Inferior parietal cortex (tissue), 1 donor: ENCODE measurements around the gene IFIT1B.
"Not testable (repeated sequence)": the region's sequence is repeated elsewhere in the genome, so short reads cannot be mapped to it uniquely, and the experiment has no call there.

Experiments used
- DNase-seq: peaks from one replicate; pipeline ENCODE4 v3.0.0-alpha.2; 2016; ENCODE audit errors: extremely low spot score

The IFIT1B gene

DNA sequence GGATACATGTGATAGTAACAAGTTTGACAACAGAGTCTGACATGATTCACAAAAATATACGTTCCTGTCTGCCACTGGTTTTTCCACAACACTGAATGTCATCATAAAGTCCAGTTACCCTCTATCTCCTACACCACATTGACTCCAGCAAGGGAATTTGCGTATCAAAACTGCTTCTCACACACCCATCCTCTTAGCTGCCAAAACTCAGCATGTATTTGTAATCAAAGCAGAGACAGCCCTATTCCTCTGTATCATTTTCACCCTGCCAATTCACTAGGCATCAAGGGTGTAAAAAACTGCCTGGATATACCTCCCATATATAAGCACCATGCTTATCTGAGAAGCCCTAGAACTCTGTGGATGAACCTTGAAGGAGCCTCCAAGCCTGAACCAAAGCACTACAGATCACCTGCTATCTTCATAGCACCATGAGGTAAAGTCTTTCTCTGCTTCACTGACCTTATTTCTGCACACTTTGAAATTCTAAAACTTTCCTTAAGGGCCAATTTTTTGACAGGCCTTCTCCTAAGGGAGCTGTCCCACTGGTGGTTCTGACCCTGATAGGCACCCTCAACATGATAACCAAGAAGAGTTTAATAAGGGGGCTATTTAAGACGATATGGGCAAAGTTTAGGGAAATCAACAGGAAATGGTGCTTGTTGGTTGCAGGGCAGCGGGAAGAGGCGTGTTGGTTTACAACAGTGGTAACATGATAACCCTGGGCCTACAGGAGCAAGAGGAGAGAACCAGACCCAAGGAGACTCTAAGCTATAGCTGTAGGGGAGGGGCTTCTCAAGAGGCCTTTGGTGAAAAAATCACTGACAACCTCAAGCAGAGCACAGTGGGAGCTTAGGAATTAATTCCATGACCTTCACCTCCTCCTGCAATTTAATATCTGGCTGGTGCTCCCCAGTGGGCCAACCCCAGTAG, at the start of gene IFIT1B:
Gene IFIT1B, plus strand, starts transcription at position 352 of the 933 bp plus-strand sequence. Its CDS starts 80 bp downstream, at position 432.
- DNase-seq = no peak

DNA sequence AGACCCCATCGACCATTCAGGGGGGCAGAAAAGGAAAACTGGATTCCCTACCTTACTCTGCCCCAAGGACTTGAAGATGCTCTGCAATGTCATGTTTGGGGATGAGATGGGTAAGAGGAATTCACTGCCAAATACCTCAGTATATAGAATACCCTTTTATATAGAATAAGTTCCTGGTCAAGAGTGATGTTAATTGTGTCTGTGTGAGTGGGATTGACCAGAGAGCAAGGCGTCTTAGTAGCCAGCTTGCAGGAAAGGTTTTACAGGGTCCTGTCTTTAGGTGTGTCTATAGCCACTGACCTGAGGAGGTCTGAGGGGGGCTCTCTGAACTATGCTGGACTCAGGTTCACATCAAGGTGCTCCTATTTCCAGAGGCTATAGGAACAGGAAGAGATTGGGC, 48.7 kb upstream of the IFIT1B start:
- peak; percentile 4 for DNase-seq

GRCh38 chr10:89330014-89330413, 47.8 kb upstream of the IFIT1B start:
- peak; percentile 1 for DNase-seq

DNA sequence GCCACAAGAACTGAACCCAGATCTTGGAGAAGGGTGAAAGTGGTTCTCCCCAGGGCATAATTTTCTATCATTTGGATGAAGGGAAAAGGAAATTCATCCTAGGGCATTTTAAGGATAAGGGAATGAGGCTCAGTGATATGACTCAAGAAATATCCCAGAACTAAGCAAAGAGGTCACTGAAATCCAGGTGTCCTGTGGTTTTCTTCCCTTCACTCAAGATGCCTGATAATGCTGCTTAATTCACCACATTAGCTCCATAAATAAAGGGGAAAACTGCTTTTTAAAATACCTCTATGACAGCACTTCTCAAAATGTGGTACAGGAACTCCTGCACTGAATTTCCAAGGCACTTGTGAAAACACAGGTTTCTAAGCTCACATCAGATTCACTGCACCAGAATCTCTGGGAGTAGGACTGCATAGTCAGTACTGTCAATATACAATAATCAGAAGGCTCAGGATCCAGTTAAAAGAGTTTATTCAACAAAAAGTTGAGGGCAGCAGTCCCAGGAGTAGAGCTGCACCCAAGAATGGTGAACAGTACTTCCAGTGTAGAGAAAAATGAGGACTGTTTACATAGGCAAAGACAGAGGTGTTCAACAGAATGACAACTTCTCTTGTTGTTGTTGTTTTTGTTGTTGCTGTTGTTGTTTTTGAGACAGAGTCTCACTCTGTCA, 47.2 kb upstream of the IFIT1B start:
- DNase-seq = peak; percentile 14

DNA sequence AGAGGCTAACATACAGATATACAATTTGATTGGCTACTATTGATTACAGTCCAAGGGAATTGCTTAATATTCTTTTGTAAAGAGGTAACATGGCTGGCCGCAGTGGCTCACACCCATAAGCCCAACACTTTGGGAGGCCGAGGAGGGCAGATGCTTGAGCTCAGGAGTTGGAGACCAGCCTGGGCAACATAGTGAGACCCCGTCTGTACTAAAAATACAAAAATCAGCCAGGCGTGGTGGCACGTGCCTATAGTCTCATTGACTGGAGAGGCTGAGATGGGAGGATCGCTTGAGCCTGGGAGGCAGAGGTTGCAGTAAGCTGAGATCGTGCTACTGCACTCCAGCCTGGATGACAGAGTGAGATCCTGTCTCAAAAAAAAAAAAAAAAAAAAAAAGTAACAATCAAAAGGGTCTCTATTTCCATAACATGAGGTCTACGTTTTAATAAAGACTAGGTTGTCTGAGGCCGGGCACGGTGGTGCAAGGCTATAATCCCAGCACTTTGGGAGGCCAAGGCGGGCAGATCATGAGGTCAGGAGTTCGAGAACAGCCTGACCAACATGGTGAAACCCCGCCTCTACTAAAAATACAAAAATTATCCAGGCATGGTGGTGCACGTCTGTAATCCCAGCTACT, 46.3 kb upstream of the IFIT1B start:
- DNase-seq = not testable (repeated sequence)

DNA sequence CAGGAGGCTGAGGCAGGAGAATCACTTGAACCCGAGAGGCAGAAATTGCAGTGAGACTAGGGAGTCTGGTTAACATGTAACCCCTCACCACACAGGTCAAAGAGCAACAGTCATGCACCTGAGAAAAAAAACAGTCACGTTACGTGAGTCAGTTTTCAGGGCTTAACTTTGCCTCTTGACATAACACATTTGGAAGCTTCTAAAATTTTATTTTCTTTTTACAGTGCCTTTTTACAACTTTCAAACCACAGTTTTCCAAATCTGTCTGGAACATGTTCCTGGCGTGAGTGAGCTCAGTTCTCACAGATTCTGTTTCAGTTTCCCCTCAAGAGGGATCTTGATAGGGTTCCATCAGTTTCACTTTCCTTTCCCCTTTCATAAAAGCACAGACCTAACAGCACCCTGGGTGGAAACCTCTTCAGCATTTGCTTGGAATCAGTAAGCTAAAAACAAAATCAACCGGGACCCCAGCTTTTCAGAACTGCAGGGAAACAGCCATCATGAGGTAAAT, 45.7 kb upstream of the IFIT1B start:
- DNase-seq = peak; percentile 60

GRCh38 chr10:89335226-89335625, 42.6 kb upstream of the IFIT1B start:
- no peak for DNase-seq

DNA sequence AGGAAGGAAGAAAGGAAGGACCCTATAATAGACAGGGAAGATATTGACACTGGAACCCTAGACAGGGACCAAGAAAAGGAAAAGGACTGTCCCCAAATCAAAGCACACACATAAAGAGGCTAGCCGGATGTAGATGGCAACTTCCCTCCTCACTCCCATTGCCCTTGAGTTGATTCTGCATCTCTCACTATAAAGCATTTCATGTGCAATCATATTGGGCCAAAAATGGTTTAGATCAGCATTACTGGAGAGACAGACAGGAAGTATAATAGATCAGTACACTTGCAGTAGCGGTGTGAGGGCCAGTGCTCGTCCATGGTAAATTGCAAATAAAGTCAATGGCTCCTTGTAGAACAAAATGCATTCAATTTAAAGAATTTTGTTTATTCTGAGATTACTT, 41.6 kb upstream of the IFIT1B start:
- DNase-seq = no peak

GRCh38 chr10:89337484-89337883, 40.4 kb upstream of the IFIT1B start:
- DNase-seq = no peak

- no peak for DNase-seq
These were observed 39.1 kb upstream of the IFIT1B start for GRCh38 chr10:89338713-89339112.

GRCh38 chr10:89339875-89340274, 38.0 kb upstream of the IFIT1B start:
- DNase-seq = peak; percentile 6

DNA sequence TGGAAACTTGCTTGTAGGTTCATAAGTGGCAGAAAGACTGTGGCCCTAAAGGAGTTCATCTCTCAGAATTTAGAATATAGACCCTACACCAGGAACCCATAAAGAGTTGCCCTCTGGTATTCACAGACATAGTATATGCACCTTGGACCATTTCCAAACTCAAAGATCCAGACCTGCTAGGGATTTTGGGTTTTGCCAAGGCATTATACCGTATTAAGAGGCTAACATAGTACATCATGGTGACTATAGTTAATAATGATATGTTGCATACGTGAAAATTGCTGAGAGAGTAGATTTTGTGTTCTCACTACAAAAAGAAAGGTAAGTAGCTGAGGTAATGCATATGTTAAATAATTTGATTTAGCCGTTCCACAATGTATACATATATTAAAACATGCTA, 36.2 kb upstream of the IFIT1B start:
- DNase-seq = no peak

GRCh38 chr10:89342206-89342958, 35.5 kb upstream of the IFIT1B start:
- peak; percentile 96 for DNase-seq

DNA sequence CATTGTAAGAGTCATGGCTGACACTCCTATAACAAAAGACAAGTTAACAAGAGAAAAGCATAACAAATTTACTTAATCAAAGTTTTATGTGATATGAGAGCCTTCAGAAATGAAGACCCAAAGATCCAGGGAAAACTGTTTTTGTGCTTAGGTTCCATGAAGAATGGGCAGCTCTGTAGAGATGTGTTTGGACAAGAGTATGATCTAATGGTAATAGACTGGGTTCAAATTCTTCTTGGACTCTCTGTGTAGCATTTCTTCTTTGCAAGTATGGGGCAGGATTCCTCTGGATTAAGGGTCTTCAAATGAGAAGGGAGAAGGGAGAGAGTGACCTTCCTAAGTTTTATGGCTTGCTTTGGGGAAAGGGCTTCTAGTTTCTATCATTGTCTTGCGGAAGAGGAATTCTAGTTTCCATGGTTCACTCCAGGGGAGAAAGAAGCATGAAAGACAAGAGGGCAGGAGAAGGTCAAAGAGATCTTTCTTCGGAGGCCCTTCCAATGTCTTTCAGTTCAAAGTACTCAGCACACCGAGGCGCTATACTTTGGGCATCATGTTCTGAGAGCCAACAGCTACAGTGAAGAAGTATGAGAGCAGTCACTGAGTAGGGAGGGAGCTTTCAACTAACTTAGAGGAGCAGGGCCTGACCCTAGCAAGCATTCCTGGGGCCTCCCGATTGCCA, 34.6 kb upstream of the IFIT1B start:
- DNase-seq = no peak

DNA sequence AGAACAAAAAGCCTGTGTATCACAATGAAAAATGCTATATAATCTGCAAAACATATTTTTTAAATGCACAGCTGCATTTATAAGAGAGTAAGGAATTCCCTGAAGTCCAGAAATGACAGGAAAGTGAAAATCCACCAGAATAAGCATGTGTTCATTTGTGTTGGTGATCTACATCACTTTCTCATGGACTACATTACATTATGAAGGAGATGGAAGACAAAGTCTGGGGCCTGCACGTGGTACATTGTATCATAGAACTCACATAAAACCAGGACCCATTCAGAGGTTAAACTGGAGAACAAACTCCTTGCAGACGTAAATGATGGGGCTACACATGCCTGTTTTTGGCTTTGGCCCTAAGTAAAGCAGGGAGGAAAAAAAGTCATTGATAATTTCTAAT, 33.7 kb upstream of the IFIT1B start:
- no peak for DNase-seq

- DNase-seq = no peak
These were observed 32.4 kb upstream of the IFIT1B start for GRCh38 chr10:89345367-89346000.

DNA sequence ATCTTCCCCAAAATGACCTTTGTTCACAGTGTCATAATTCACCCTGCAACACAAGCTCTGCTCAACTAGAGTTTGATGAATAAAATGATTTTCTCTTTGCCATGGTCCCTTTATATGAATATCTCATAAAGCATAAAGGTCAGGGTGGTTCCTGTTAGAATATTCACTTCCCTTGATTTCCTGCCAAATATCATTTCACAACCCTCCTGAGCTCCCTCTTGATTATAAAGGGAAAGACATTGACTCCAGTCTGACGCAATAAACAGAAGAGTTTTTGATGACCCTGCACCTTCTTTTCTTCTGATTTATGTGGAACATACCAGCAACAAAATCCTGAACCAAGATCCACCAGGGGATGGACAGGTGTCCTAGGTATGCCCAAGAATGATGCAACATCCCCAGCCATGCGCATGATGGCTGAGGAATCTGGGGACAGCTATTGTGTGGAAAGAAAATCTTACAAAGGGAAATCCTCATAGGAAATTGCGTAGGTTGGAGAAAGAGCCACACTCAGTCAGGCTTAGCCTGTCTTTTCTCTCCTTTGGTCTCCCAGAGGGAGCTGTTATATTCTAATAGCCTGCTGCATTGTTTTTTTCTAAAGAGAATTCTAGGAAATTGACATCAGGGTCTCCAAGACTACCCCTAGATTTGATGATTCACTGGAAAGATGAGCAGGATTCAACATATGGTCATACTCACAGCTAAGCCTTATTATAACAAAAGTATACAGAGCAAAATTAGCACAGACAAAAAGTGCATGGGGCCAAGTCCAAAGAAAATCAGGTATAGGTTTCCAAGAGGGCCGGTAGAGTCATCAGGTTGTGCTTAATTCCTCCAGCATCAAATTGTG, 31.2 kb upstream of the IFIT1B start:
- DNase-seq = no peak

GRCh38 chr10:89347701-89348457, 30.0 kb upstream of the IFIT1B start:
- peak; percentile 43 for DNase-seq

- no peak for DNase-seq
These were observed 29.4 kb upstream of the IFIT1B start for GRCh38 chr10:89348481-89348880.
